ENCODE measurements around the gene HYI. TPM values are rescaled to one million over a fixed set of nuclear protein-coding genes. Genes with fewer than 3 reads are reported as not detected.
"Not testable (repeated sequence)": the region's sequence is repeated elsewhere in the genome, so short reads cannot be mapped to it uniquely, and the experiment has no call there.

HYI gene
- total and polyA plus RNA-seq, 2 experiments from 2014 or later: 14.3 to 18.9 TPM

DNA sequence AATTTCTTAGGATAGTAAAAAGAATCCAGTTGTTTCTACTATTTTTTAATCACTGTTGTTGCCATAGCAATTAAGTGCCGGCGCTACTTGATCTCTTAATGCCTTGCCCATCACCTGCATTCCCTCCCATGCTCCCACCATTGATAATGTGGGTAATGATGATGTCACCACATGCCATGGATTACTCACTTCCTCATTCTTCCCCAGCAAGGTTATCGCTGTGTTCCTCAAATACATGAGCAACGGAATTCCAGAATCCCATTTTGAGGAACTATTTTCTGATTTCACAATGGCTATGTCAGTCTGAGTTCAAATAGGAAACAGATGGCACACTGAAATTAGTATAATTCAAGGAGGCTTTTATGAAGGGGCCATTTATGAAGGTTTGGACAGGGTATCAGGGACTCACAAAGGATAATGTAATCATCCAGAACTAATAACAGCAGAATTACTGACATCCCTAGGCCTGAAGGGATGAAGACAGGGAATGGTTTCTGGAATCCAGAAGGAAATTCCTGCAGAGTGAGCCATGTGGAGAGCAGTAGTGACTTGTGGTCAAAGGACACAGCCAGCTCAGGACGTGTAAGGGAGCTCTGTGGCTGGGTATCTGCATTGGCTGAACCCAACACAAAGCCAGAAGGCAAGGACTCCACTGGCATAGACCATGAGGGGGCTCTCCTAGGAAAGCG, 18.9 kb upstream of the HYI start:
- not testable (repeated sequence) for H3K79me2 ChIP-seq (replicated peaks; ENCODE audit: insufficient read depth); H3K27ac ChIP-seq (ENCODE audit: low read depth); H3K27me3 Mint-ChIP-seq (ENCODE audit: insufficient read depth, low read depth, poor library complexity); H3K4me3 Mint-ChIP-seq; H3K4me2 ChIP-seq; H3K4me3 ChIP-seq; H2AFZ ChIP-seq; H3K27me3 ChIP-seq (ENCODE audit: insufficient read depth); H4K20me1 ChIP-seq (replicated peaks; ENCODE audit: insufficient read depth); H3F3A ChIP-seq (replicated peaks; ENCODE audit: low read depth); H3K36me3 Mint-ChIP-seq (ENCODE audit: low read depth); H3K36me3 ChIP-seq (ENCODE audit: insufficient read depth); H3K9me3 Mint-ChIP-seq; H3K4me1 ChIP-seq (ENCODE audit: insufficient read depth)
- TF ChIP-seq CREB1 (CRISPR knock-in tag; IDR thresholded peaks at IDR 0.05; ENCODE audit: low read depth): peak; percentile 57; the same call in 1 of the 2 replicates
- peaks cover 13% of the 10 kb centered on the region for H3K4me1 Mint-ChIP-seq
- ATAC-seq (peak; percentile 68), DNase-seq (ENCODE audit: low spot score) (peak; percentile 51)
- peaks cover 13% of the 10 kb centered on the region for H3K9me2 ChIP-seq (ENCODE audit: insufficient read depth)
- peak overlapping the region; percentile 51; the same call in 1 of the 2 replicates for H3K27ac Mint-ChIP-seq

DNA sequence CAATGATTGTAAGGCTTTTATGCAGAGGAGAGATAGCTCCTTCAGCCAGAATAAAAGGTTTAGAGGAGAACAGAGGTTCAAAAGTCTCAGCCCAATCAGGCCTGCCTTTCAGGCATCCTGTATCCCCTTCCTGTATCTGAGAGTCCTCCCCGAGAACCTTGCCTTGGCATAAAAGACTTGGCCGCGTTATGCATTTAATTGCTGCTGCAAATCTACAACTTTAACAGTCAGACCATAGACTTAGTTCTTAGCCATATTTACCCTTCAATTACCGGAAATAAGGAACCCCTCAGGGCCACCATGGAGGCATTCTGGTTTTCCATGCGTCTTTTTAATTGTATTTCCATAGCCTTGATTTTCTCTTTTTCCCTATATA, 18.3 kb upstream of the HYI start:
- Histone ChIP-seq H4K20me1 (replicated peaks; ENCODE audit: insufficient read depth) (no peaks in the 10 kb centered on the region), H3K9me2 (ENCODE audit: insufficient read depth) (peaks cover 13% of the 10 kb centered on the region), H2AFZ (no peak overlapping the region), H3K79me2 (replicated peaks; ENCODE audit: insufficient read depth) (no peaks in the 10 kb centered on the region), H3F3A (replicated peaks; ENCODE audit: low read depth) (no peaks in the 10 kb centered on the region), H3K4me1 (ENCODE audit: insufficient read depth) (no peaks in the 10 kb centered on the region), H3K36me3 (ENCODE audit: insufficient read depth) (no peaks in the 10 kb centered on the region), H3K4me3 (no peak overlapping the region), H3K27ac (ENCODE audit: low read depth) (no peak overlapping the region), H3K27me3 (ENCODE audit: insufficient read depth) (no peaks in the 10 kb centered on the region), H3K4me2 (no peak overlapping the region)
- H3K36me3 Mint-ChIP-seq (ENCODE audit: low read depth): no peaks in the 10 kb centered on the region
- no peak for ATAC-seq
- no peak for TF ChIP-seq CTCF (conservative IDR thresholded peaks at IDR 0.05; ENCODE audit: low read depth in 2 of 2)
- TF ChIP-seq EZH2 (IDR thresholded peaks at IDR 0.05; ENCODE audit: low read depth, unreplicated experiment): no peak
- TF ChIP-seq EZH2phosphoT487 (IDR thresholded peaks at IDR 0.05; ENCODE audit: unreplicated experiment): no peak
- TF ChIP-seq, protein P1, sequence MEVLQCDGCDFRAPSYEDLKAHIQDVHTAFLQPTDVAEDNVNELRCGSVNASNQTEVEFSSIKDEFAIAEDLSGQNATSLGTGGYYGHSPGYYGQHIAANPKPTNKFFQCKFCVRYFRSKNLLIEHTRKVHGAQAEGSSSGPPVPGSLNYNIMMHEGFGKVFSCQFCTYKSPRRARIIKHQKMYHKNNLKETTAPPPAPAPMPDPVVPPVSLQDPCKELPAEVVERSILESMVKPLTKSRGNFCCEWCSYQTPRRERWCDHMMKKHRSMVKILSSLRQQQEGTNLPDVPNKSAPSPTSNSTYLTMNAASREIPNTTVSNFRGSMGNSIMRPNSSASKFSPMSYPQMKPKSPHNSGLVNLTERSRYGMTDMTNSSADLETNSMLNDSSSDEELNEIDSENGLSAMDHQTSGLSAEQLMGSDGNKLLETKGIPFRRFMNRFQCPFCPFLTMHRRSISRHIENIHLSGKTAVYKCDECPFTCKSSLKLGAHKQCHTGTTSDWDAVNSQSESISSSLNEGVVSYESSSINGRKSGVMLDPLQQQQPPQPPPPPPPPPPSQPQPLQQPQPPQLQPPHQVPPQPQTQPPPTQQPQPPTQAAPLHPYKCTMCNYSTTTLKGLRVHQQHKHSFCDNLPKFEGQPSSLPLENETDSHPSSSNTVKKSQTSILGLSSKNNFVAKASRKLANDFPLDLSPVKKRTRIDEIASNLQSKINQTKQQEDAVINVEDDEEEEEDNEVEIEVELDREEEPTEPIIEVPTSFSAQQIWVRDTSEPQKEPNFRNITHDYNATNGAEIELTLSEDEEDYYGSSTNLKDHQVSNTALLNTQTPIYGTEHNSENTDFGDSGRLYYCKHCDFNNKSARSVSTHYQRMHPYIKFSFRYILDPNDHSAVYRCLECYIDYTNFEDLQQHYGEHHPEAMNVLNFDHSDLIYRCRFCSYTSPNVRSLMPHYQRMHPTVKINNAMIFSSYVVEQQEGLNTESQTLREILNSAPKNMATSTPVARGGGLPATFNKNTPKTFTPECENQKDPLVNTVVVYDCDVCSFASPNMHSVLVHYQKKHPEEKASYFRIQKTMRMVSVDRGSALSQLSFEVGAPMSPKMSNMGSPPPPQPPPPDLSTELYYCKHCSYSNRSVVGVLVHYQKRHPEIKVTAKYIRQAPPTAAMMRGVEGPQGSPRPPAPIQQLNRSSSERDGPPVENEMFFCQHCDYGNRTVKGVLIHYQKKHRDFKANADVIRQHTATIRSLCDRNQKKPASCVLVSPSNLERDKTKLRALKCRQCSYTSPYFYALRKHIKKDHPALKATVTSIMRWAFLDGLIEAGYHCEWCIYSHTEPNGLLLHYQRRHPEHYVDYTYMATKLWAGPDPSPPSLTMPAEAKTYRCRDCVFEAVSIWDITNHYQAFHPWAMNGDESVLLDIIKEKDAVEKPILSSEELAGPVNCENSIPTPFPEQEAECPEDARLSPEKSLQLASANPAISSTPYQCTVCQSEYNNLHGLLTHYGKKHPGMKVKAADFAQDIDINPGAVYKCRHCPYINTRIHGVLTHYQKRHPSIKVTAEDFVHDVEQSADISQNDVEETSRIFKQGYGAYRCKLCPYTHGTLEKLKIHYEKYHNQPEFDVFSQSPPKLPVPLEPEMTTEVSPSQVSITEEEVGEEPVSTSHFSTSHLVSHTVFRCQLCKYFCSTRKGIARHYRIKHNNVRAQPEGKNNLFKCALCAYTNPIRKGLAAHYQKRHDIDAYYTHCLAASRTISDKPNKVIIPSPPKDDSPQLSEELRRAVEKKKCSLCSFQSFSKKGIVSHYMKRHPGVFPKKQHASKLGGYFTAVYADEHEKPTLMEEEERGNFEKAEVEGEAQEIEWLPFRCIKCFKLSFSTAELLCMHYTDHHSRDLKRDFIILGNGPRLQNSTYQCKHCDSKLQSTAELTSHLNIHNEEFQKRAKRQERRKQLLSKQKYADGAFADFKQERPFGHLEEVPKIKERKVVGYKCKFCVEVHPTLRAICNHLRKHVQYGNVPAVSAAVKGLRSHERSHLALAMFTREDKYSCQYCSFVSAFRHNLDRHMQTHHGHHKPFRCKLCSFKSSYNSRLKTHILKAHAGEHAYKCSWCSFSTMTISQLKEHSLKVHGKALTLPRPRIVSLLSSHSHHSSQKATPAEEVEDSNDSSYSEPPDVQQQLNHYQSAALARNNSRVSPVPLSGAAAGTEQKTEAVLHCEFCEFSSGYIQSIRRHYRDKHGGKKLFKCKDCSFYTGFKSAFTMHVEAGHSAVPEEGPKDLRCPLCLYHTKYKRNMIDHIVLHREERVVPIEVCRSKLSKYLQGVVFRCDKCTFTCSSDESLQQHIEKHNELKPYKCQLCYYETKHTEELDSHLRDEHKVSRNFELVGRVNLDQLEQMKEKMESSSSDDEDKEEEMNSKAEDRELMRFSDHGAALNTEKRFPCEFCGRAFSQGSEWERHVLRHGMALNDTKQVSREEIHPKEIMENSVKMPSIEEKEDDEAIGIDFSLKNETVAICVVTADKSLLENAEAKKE (CRISPR knock-in tag; IDR thresholded peaks at IDR 0.05): no peak
- TF ChIP-seq POLR2AphosphoS5 (IDR thresholded peaks at IDR 0.05; ENCODE audit: low read depth): no peak
- H3K9me3 Mint-ChIP-seq: no peaks in the 10 kb centered on the region
- peaks cover 13% of the 10 kb centered on the region for H3K4me1 Mint-ChIP-seq
- H3K27ac Mint-ChIP-seq: no peak overlapping the region
- no peak for DNase-seq (ENCODE audit: low spot score)
- H3K4me3 Mint-ChIP-seq: no peak overlapping the region
- H3K27me3 Mint-ChIP-seq (ENCODE audit: insufficient read depth, low read depth, poor library complexity): no peaks in the 10 kb centered on the region
